HG03342 (cell line): Measurements from ENCODE around the gene SLFN14.
"Not testable (repeated sequence)": the region's sequence is repeated elsewhere in the genome, so short reads cannot be mapped to it uniquely, and the experiment has no call there.

Experiments
- ATAC-seq: cut with Tn5 transposase; IDR thresholded peaks from one replicate; pipeline ENCODE4 v1.9.1; 2021; ENCODE audit warnings: mild to moderate bottlenecking, moderate library complexity; ENCODE audit not compliant: unreplicated experiment

Gene SLFN14

DNA sequence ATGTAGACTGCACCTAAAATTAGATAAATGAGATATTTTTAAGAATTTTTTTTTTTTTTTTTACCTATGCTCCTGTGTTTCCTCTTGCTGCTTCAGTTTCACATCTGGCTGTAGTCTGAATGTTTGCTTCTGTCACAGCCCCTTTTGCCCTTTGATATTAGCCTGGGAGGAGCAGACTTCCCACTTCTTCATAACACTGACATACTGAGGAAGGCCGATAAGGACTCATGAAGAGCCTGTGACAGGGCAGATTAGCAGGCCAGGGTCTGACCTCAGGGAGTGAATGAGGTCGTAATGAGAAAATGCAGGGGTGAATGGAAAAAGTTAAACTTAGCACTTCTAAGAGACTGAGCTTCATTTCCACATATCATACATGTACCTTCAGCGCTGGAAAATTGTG, at the start of gene SLFN14:
Gene SLFN14, minus strand, starts transcription at position 117 of the 400 bp plus-strand sequence. CDS start 2,757 bp downstream, outside the sequence.
- ATAC-seq = no peak

- no peak for ATAC-seq
Observed at GRCh38 chr17:35609831-35610230, 49.2 kb upstream of the SLFN14 start.

GRCh38 chr17:35607239-35607847, 46.7 kb upstream of the SLFN14 start:
- ATAC-seq = no peak

- no peak for ATAC-seq
Observed at GRCh38 chr17:35605678-35606077, 45.1 kb upstream of the SLFN14 start.

- no peak for ATAC-seq
Observed at GRCh38 chr17:35603674-35604073, 43.1 kb upstream of the SLFN14 start.

GRCh38 chr17:35597604-35598003, 37.0 kb upstream of the SLFN14 start:
- no peak for ATAC-seq

GRCh38 chr17:35596530-35597233, 36.1 kb upstream of the SLFN14 start:
- no peak for ATAC-seq

- ATAC-seq = no peak
Observed at GRCh38 chr17:35596072-35596471, 35.5 kb upstream of the SLFN14 start.

DNA sequence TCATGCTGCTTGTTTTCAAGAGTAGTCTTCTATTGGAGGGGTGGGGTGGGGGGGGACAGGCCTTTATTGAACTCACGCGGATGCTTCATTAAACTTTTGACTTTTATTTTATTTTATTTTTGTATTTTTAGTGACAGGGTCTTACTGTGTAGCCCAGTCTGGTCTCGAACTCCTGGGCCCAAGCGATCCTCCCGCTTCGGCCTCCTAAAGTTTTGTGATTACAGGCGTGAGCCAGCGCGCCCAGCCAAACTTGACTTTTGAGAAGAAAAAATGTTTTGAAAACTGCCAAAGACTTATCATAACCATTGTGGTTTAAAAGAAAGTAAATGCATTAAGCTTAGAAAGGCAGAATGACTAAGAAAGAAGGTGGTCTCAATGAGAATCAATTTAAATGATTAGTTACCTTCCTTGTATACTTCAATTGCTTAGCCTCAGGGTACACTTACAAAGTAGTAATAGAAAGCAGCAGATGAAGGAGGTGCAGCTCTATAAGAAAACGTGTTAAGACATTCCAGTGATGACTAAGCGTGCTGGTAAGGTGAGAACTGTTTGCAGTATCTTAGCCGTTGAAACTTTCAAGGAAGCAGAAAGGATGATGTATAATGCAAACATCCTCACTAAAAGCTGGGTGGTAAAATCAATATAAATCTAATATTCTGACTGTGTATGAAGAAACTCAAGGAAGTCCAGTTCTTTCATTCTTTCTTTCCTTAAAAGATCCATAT, 27.7 kb upstream of the SLFN14 start:
- no peak for ATAC-seq

GRCh38 chr17:35587074-35587961, 26.7 kb upstream of the SLFN14 start, which contains the start of gene AP2B1:
Gene AP2B1, plus strand, starts transcription at chr17:35587322. Its CDS starts 6,709 bp downstream, at chr17:35594031.
- peak; percentile 87 for ATAC-seq

- peak; percentile 5 for ATAC-seq
Observed at GRCh38 chr17:35586569-35587073, 26.0 kb upstream of the SLFN14 start.

DNA sequence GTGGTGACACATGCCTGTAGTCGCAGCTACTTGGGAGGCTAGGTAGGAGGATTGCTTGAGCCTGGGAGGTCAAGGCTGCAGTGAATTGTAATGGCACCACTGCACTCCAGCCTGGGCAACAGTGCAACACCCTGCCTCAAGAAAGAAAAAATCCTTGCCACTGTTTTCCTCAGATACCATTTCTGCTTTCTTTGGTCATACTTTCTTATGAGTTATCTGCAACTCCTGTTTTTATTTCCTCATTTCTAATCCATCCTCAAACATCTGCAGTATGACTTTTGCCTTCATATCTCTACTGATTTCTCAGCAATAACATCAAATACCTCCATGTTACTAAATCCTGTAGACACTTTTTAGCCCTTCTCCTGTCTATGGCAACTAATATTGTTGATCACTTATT, 23.4 kb upstream of the SLFN14 start:
- ATAC-seq = no peak

DNA sequence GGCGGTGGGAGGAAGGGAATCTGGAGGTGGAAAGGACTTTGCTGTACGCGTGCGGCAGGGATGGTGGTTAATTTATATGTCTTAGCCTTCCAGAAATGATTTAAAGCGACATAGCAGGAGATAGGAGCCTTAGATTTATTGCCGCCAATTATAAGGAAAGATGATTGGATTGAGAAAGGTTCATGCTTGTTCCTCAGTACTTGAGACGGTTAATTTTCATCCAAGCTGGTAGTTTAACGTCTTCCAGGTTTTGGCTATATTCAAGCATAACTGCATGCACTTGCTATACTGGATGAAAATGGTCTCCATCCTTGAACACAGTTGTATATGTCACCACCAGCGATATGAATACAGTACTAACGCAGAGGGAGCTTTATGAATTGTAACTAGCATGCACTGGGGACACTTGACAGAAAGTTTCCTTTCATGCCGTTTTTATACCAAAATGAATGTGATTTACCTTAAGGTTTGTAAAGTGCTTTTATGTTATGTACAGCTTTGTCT, 18.4 kb upstream of the SLFN14 start:
- ATAC-seq = no peak

- ATAC-seq = peak; percentile 79
Observed at GRCh38 chr17:35578197-35578928, 17.7 kb upstream of the SLFN14 start, which contains the start of gene PEX12. Gene PEX12, minus strand, starts transcription at chr17:35578571. Its CDS starts 550 bp downstream, at chr17:35578021.

- ATAC-seq = no peak
Observed at GRCh38 chr17:35577830-35578196, 17.2 kb upstream of the SLFN14 start.

GRCh38 chr17:35575759-35576158, 15.1 kb upstream of the SLFN14 start:
- ATAC-seq = no peak

DNA sequence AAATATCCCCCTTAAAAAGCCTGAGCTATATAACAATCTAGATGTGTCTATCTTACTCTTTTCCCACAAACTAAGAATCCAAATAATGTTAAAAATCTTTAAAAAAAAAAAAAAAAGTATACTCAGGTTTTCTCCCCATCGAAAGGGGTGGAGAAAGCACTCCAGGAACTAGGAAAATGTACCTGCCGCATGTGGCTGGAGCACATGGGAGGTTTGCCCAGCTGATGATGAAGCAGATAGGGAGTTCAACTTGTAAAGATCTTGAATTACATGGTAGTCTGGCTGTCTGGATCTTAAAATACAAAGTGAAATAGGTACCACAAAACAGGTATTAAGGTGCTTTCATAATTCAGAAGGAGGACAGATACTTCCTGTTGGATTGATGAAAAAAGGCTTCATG, 8.8 kb upstream of the SLFN14 start:
- ATAC-seq = no peak

DNA sequence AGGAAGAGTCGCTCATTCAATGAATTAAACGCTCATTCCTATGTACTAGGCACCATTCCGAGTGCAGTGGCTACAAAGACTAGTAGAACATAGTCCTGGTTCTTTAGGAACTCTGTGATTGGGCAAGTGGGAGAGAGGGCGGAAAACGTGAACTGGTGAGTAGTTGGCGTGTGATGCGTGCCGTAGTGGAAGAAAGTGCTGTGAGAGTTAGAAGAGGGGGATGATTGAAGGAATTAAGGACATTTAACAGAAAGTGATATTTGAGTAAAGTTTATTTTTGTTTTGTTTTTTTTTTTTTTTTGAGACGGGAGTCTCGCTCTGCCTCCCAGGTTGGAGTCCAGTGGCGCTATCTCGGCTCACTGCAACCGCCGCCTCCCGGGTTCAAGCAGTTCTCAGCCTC, 7.9 kb upstream of the SLFN14 start:
- ATAC-seq = no peak

DNA sequence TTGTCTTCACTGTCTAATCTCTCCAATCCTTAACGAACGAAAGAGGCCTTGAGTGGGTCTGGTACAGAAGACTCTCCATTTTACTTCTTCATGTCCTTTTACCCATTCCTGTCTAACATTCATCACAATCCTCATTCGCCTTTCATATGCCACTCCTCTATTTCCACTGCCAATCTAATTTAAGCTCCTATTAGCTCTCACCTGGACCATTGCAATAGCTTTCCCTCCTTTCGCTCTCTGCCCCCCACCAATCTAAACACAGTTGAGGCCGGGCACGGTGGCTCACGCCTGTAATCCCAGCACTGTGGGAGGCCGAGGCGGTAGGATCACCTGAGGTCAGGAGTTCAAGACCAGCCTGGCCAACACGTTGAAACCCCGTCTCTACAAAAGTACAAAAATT, 6.3 kb upstream of the SLFN14 start:
- no peak for ATAC-seq

DNA sequence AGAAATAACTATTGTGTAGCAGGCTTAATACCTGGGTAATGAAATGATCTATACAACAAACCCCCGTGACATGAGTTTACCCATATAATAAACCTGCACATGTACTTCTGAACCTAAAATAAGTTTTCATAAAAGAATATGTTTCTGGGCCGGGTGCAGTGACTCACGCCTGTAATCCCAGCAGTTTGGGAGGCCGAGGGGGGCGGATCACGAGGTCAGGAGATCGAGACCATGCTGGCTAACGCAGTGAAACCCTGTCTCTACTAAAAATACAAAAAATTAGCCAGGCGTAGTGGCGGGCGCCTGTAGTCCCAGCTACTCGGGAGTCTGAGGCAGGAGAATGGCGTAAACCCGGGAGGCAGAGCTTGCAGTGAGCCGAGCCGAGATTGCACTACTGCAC, 2.6 kb upstream of the SLFN14 start:
- not testable (repeated sequence) for ATAC-seq
